Dermis blood vessel endothelial cell (primary cell): ENCODE data around the gene ETNK1. TPM values are rescaled to one million over a fixed set of nuclear protein-coding genes. Genes with fewer than 3 reads are reported as not detected.
"Not testable (repeated sequence)": the region's sequence is repeated elsewhere in the genome, so short reads cannot be mapped to it uniquely, and the experiment has no call there.

Experiments used
- DNase-seq: peaks from one replicate; pipeline ENCODE4 v3.0.0; 2010
- total RNA-seq: library from RNA; depleted of rRNA; stranded (reverse); fragments of >200 nt; gene quantifications from 2 replicates; pipeline ENCODE4 v1.2.3, GENCODE V29; 2014

The ETNK1 gene
- total RNA-seq: 37.1 and 41.8 TPM in 2 replicates

- peak; percentile 95 for DNase-seq
Observed at GRCh38 chr12:22624870-22625761, at the start of gene ETNK1. Gene ETNK1 (plus strand): TSS chr12:22625171. CDS start chr12:22625431, 260 bp downstream.

GRCh38 chr12:22576065-22576464 lies 48.9 kb upstream of the ETNK1 start:
- DNase-seq: no peak

- no peak for DNase-seq
Observed at GRCh38 chr12:22576473-22576872, 48.5 kb upstream of the ETNK1 start.

GRCh38 chr12:22577667-22578066 lies 47.3 kb upstream of the ETNK1 start:
- no peak for DNase-seq

GRCh38 chr12:22578328-22578727 lies 46.6 kb upstream of the ETNK1 start:
- DNase-seq: no peak

- DNase-seq: no peak
Observed at GRCh38 chr12:22588817-22589216, 36.2 kb upstream of the ETNK1 start.

- DNase-seq: no peak
Observed at GRCh38 chr12:22593864-22594263, 31.1 kb upstream of the ETNK1 start.

- DNase-seq: not testable (repeated sequence)
Observed at GRCh38 chr12:22597539-22597938, 27.4 kb upstream of the ETNK1 start.

GRCh38 chr12:22598141-22598762 lies 26.7 kb upstream of the ETNK1 start:
- no peak for DNase-seq

GRCh38 chr12:22598763-22599161 lies 26.2 kb upstream of the ETNK1 start:
- DNase-seq: no peak

GRCh38 chr12:22600181-22600580 lies 24.8 kb upstream of the ETNK1 start:
- no peak for DNase-seq

- no peak for DNase-seq
Observed at GRCh38 chr12:22609501-22609900, 15.5 kb upstream of the ETNK1 start.

- no peak for DNase-seq
Observed at GRCh38 chr12:22610131-22610530, 14.8 kb upstream of the ETNK1 start.

GRCh38 chr12:22612822-22613221 lies 12.1 kb upstream of the ETNK1 start:
- not testable (repeated sequence) for DNase-seq

GRCh38 chr12:22615963-22616501 lies 8.9 kb upstream of the ETNK1 start:
- DNase-seq: no peak

GRCh38 chr12:22617630-22618029 lies 7.3 kb upstream of the ETNK1 start:
- DNase-seq: no peak

GRCh38 chr12:22624548-22624869 lies 462 bp upstream of the ETNK1 start:
- no peak for DNase-seq

GRCh38 chr12:22625762-22626294 lies 857 bp downstream of the ETNK1 start:
- peak; percentile 54 for DNase-seq

GRCh38 chr12:22626406-22626805 lies 1.4 kb downstream of the ETNK1 start:
- peak; percentile 43 for DNase-seq

- DNase-seq: no peak
Observed at GRCh38 chr12:22627371-22627770, 2.4 kb downstream of the ETNK1 start.

- no peak for DNase-seq
Observed at GRCh38 chr12:22628228-22628627, 3.3 kb downstream of the ETNK1 start.

GRCh38 chr12:22631863-22632463 lies 7.0 kb downstream of the ETNK1 start:
- peak; percentile 44 for DNase-seq

GRCh38 chr12:22634883-22635282 lies 9.9 kb downstream of the ETNK1 start:
- no peak for DNase-seq
